ENCODE results near the gene CLDND2.

Gene CLDND2

GRCh38 chr19:51323481-51324166 is 45.2 kb downstream of the CLDND2 start:
- H3K9me3 ChIP-seq (ENCODE audit: severe bottlenecking) = no peaks in the 10 kb centered on the region
- TF ChIP-seq CTCF (IDR thresholded peaks at IDR 0.05; ENCODE audit: poor library complexity, severe bottlenecking) = no peak
- H3K27me3 ChIP-seq (ENCODE audit: insufficient read depth, poor library complexity, severe bottlenecking) = peaks cover 8% of the 10 kb centered on the region
- H3K27ac ChIP-seq (ENCODE audit: poor library complexity, severe bottlenecking) = no peak overlapping the region
- no peak for DNase-seq (ENCODE audit: low spot score)
- H3K36me3 ChIP-seq (ENCODE audit: low read depth) = no peaks in the 10 kb centered on the region
- no peak overlapping the region for H3K4me3 ChIP-seq (ENCODE audit: severe bottlenecking)
- H3K4me1 ChIP-seq (ENCODE audit: insufficient read depth, poor library complexity, severe bottlenecking) = peaks cover 2% of the 10 kb centered on the region
- no peak; the same call in 2 of the 3 replicates for ATAC-seq (ENCODE audit: low read depth)

GRCh38 chr19:51321799-51322198 is 47.0 kb downstream of the CLDND2 start:
- DNase-seq (ENCODE audit: low spot score) (no peak), ATAC-seq (ENCODE audit: low read depth) (no peak)
- no peaks in the 10 kb centered on the region for H3K27me3 ChIP-seq (ENCODE audit: insufficient read depth, poor library complexity, severe bottlenecking)
- H3K4me1 ChIP-seq (ENCODE audit: insufficient read depth, poor library complexity, severe bottlenecking) = no peaks in the 10 kb centered on the region
- H3K4me3 ChIP-seq (ENCODE audit: severe bottlenecking) = no peak overlapping the region
- TF ChIP-seq CTCF (IDR thresholded peaks at IDR 0.05; ENCODE audit: poor library complexity, severe bottlenecking) = no peak
- no peaks in the 10 kb centered on the region for H3K9me3 ChIP-seq (ENCODE audit: severe bottlenecking)
- no peaks in the 10 kb centered on the region for H3K36me3 ChIP-seq (ENCODE audit: low read depth)
- no peak overlapping the region for H3K27ac ChIP-seq (ENCODE audit: poor library complexity, severe bottlenecking)

- DNase-seq (ENCODE audit: low spot score) (no peak), ATAC-seq (ENCODE audit: low read depth) (no peak)
- Histone ChIP-seq H3K4me3 (ENCODE audit: severe bottlenecking) (no peak overlapping the region), H3K27ac (ENCODE audit: poor library complexity, severe bottlenecking) (no peak overlapping the region), H3K9me3 (ENCODE audit: severe bottlenecking) (no peaks in the 10 kb centered on the region), H3K4me1 (ENCODE audit: insufficient read depth, poor library complexity, severe bottlenecking) (no peaks in the 10 kb centered on the region), H3K27me3 (ENCODE audit: insufficient read depth, poor library complexity, severe bottlenecking) (no peaks in the 10 kb centered on the region), H3K36me3 (ENCODE audit: low read depth) (no peaks in the 10 kb centered on the region)
- no peak for TF ChIP-seq CTCF (IDR thresholded peaks at IDR 0.05; ENCODE audit: poor library complexity, severe bottlenecking)
These were observed 48.5 kb downstream of the CLDND2 start for GRCh38 chr19:51320280-51320657.

GRCh38 chr19:51319649-51320279 is 49.0 kb downstream of the CLDND2 start:
- ATAC-seq (ENCODE audit: low read depth) (no peak), DNase-seq (ENCODE audit: low spot score) (no peak)
- H3K27me3 ChIP-seq (ENCODE audit: insufficient read depth, poor library complexity, severe bottlenecking) = no peaks in the 10 kb centered on the region
- H3K4me3 ChIP-seq (ENCODE audit: severe bottlenecking) = no peak overlapping the region
- no peaks in the 10 kb centered on the region for H3K4me1 ChIP-seq (ENCODE audit: insufficient read depth, poor library complexity, severe bottlenecking)
- H3K9me3 ChIP-seq (ENCODE audit: severe bottlenecking) = no peaks in the 10 kb centered on the region
- no peak for TF ChIP-seq CTCF (IDR thresholded peaks at IDR 0.05; ENCODE audit: poor library complexity, severe bottlenecking)
- H3K36me3 ChIP-seq (ENCODE audit: low read depth) = no peaks in the 10 kb centered on the region
- H3K27ac ChIP-seq (ENCODE audit: poor library complexity, severe bottlenecking) = no peak overlapping the region
